Stomach smooth muscle (tissue), 2 donors: ENCODE measurements around the gene TENM4.

Experiments
- H3K27ac ChIP-seq: one replicate; pipeline ENCODE4 v1.7.0; 2013; ENCODE audit warnings: mild to moderate bottlenecking, low read length, inconsistent platforms
- H3K27me3 ChIP-seq, 2 donors: one replicate each; pipeline ENCODE4 v1.7.0; 2013; ENCODE audit warnings: low read length in 2 of 2; ENCODE audit not compliant: insufficient read depth in 2 of 2, control insufficient read depth in 1 of 2
- H3K36me3 ChIP-seq, 2 donors: one replicate each; pipeline ENCODE4 v1.7.0; 2013; ENCODE audit warnings: low read length in 2 of 2; ENCODE audit not compliant: control insufficient read depth in 2 of 2, insufficient read depth in 2 of 2
- H3K4me1 ChIP-seq: one replicate; pipeline ENCODE4 v1.7.0; 2013; ENCODE audit warnings: low read length; ENCODE audit not compliant: control insufficient read depth, insufficient read depth
- H3K4me3 ChIP-seq, 2 donors: one replicate each; pipeline ENCODE4 v1.7.0; 2013; ENCODE audit warnings: low read length in 2 of 2
- H3K9ac ChIP-seq, 2 donors: one replicate each; pipeline ENCODE4 v1.7.0; 2013; ENCODE audit warnings: low read length in 2 of 2, mild to moderate bottlenecking in 1 of 2
- H3K9me3 ChIP-seq, 2 donors: one replicate each; pipeline ENCODE4 v1.7.0; 2013; ENCODE audit warnings: low read length in 2 of 2; ENCODE audit not compliant: control insufficient read depth in 2 of 2
- donor health status: healthy.
- donor health status: Pancreatic carcinoma.

TENM4 gene

GRCh38 chr11:79434283-79434682, 6.5 kb downstream of the TENM4 start:
- peaks cover 31% of the 10 kb centered on the region for H3K4me1 ChIP-seq
- H3K27me3 ChIP-seq: peaks cover 47 to 67% of the 10 kb centered on the region in 2 donors
- H3K9me3 ChIP-seq: no peaks in the 10 kb centered on the region
- no peak overlapping the region for H3K4me3 ChIP-seq
- no peaks in the 10 kb centered on the region for H3K36me3 ChIP-seq
- H3K9ac ChIP-seq: no peak overlapping the region
- H3K27ac ChIP-seq: no peak overlapping the region

- Histone ChIP-seq H3K4me3 (no peak overlapping the region), H3K27me3 (peaks cover 39 to 46% of the 10 kb centered on the region in 2 donors), H3K9me3 (no peaks in the 10 kb centered on the region), H3K27ac (no peak overlapping the region), H3K9ac (no peak overlapping the region), H3K4me1 (peaks cover 10% of the 10 kb centered on the region), H3K36me3 (no peaks in the 10 kb centered on the region)
Measured at GRCh38 chr11:79432138-79432537, 8.7 kb downstream of the TENM4 start.

GRCh38 chr11:79431535-79431934, 9.3 kb downstream of the TENM4 start:
- H3K36me3 ChIP-seq: no peaks in the 10 kb centered on the region
- H3K27ac ChIP-seq: no peak overlapping the region

GRCh38 chr11:79430280-79430679, 10.6 kb downstream of the TENM4 start:
- Histone ChIP-seq H3K4me1 (peaks cover 3% of the 10 kb centered on the region), H3K4me3 (no peak overlapping the region), H3K27me3 (peaks cover 27 to 28% of the 10 kb centered on the region in 2 donors), H3K9me3 (no peaks in the 10 kb centered on the region), H3K9ac (no peak overlapping the region), H3K36me3 (no peaks in the 10 kb centered on the region), H3K27ac (no peak overlapping the region)

More at GRCh38 chr11:79431535-79431934, 9.3 kb downstream of the TENM4 start:
- Histone ChIP-seq H3K4me1 (peaks cover 4% of the 10 kb centered on the region), H3K9me3 (no peaks in the 10 kb centered on the region), H3K9ac (no peak overlapping the region), H3K4me3 (no peak overlapping the region), H3K27me3 (peaks cover 34 to 40% of the 10 kb centered on the region in 2 donors)

- H3K27ac ChIP-seq: no peak overlapping the region
- no peak overlapping the region for H3K9ac ChIP-seq
- H3K4me1 ChIP-seq: no peaks in the 10 kb centered on the region
- H3K4me3 ChIP-seq: no peak overlapping the region
- no peaks in the 10 kb centered on the region for H3K36me3 ChIP-seq
- H3K9me3 ChIP-seq: no peaks in the 10 kb centered on the region
- H3K27me3 ChIP-seq: peaks cover 10 to 13% of the 10 kb centered on the region in 2 donors
Measured at GRCh38 chr11:79428406-79428805, 12.4 kb downstream of the TENM4 start.

GRCh38 chr11:79427611-79428327, 13.1 kb downstream of the TENM4 start:
- H3K4me1 ChIP-seq: no peaks in the 10 kb centered on the region
- H3K9ac ChIP-seq: no peak overlapping the region
- H3K9me3 ChIP-seq: no peaks in the 10 kb centered on the region
- peaks cover 3 to 7% of the 10 kb centered on the region in 2 donors for H3K27me3 ChIP-seq
- H3K36me3 ChIP-seq: no peaks in the 10 kb centered on the region
- H3K27ac ChIP-seq: no peak overlapping the region
- no peak overlapping the region for H3K4me3 ChIP-seq

GRCh38 chr11:79427126-79427525, 13.7 kb downstream of the TENM4 start:
- H3K9ac ChIP-seq: no peak overlapping the region
- H3K27ac ChIP-seq: no peak overlapping the region
- H3K4me1 ChIP-seq: no peaks in the 10 kb centered on the region
- peaks cover 0 to 7% of the 10 kb centered on the region in 2 donors for H3K27me3 ChIP-seq
- H3K36me3 ChIP-seq: no peaks in the 10 kb centered on the region
- no peak overlapping the region for H3K4me3 ChIP-seq
- H3K9me3 ChIP-seq: no peaks in the 10 kb centered on the region

GRCh38 chr11:79425463-79425862, 15.4 kb downstream of the TENM4 start:
- Histone ChIP-seq H3K9ac (no peak overlapping the region), H3K27me3 (peaks cover 0 to 7% of the 10 kb centered on the region in 2 donors), H3K27ac (no peak overlapping the region), H3K4me3 (no peak overlapping the region), H3K9me3 (no peaks in the 10 kb centered on the region), H3K36me3 (no peaks in the 10 kb centered on the region), H3K4me1 (no peaks in the 10 kb centered on the region)

- H3K27me3 ChIP-seq: peaks cover 0 to 12% of the 10 kb centered on the region in 2 donors
- H3K9me3 ChIP-seq: no peaks in the 10 kb centered on the region
- H3K4me3 ChIP-seq: no peak overlapping the region
- H3K36me3 ChIP-seq: no peaks in the 10 kb centered on the region
- no peaks in the 10 kb centered on the region for H3K4me1 ChIP-seq
- no peak overlapping the region for H3K9ac ChIP-seq
- no peak overlapping the region for H3K27ac ChIP-seq
Measured at GRCh38 chr11:79423736-79424135, 17.1 kb downstream of the TENM4 start.

- H3K4me1 ChIP-seq: no peaks in the 10 kb centered on the region
- H3K9ac ChIP-seq: no peak overlapping the region
- H3K9me3 ChIP-seq: no peaks in the 10 kb centered on the region
- no peak overlapping the region for H3K27ac ChIP-seq
- no peaks in the 10 kb centered on the region for H3K36me3 ChIP-seq
- H3K4me3 ChIP-seq: no peak overlapping the region
- peaks cover 0 to 10% of the 10 kb centered on the region in 2 donors for H3K27me3 ChIP-seq
Measured at GRCh38 chr11:79422866-79423265, 18.0 kb downstream of the TENM4 start.

- H3K9me3 ChIP-seq: no peaks in the 10 kb centered on the region
- no peak overlapping the region for H3K27ac ChIP-seq
- peaks cover 0 to 9% of the 10 kb centered on the region in 2 donors for H3K27me3 ChIP-seq
- no peaks in the 10 kb centered on the region for H3K4me1 ChIP-seq
- H3K4me3 ChIP-seq: no peak overlapping the region
- no peak overlapping the region for H3K9ac ChIP-seq
- H3K36me3 ChIP-seq: no peaks in the 10 kb centered on the region
Measured at GRCh38 chr11:79421820-79422219, 19.0 kb downstream of the TENM4 start.
